ENCODE results near the gene CLIP3. TPM values are rescaled to one million over a fixed set of nuclear protein-coding genes. Genes with fewer than 3 reads are reported as not detected.

Gene CLIP3
- total RNA-seq, 2 experiments from 2014 or later: 0.47 to 0.85 TPM

- Histone ChIP-seq H3K4me1 (ENCODE audit: insufficient read depth, low read length) (peaks cover 24% of the 10 kb centered on the region), H3K27me3 (ENCODE audit: control insufficient read depth in 1 of 2, insufficient read depth in 2 of 2, low read length in 2 of 2) (no peaks in the 10 kb centered on the region), H3K36me3 (ENCODE audit: insufficient read depth, low read length) (peaks cover 3% of the 10 kb centered on the region), H3K9me3 (ENCODE audit: control insufficient read depth in 1 of 2, insufficient read depth in 1 of 2, low read length in 2 of 2) (no peaks in the 10 kb centered on the region), H3K4me3 (ENCODE audit: low read length) (no peak overlapping the region), H3K27ac (ENCODE audit: low read depth in 1 of 2, low read length in 2 of 2) (no peak overlapping the region)
- intact Hi-C loops (cut with DNase I, micrococcal nuclease): loop anchor here (5.0 kb wide), 2 partner anchors 54 to 94 kb away; partner anchors contain the start of gene SDHAF1 (in 1 of the 2)
- peak overlapping the region; percentile 38 for H3K27ac Mint-ChIP-seq
- no peak for ATAC-seq (ENCODE audit: poor library complexity)
- H3K9me3 Mint-ChIP-seq: no peaks in the 10 kb centered on the region
- H3K27me3 Mint-ChIP-seq: no peaks in the 10 kb centered on the region
- DNase-seq: no peak
- peaks cover 22% of the 10 kb centered on the region for H3K36me3 Mint-ChIP-seq (ENCODE audit: low read depth)
- no peak for TF ChIP-seq CTCF (IDR thresholded peaks at IDR 0.05)
- peaks cover 35% of the 10 kb centered on the region for H3K4me1 Mint-ChIP-seq (ENCODE audit: low read depth)
- POLR2A ChIA-PET: no interaction called here
- H3K4me3 Mint-ChIP-seq: peak overlapping the region; percentile 74
- CTCF ChIA-PET: no interaction called here
These were observed 18.6 kb upstream of the CLIP3 start for GRCh38 chr19:36051236-36051635.

- Histone ChIP-seq H3K4me1 (ENCODE audit: insufficient read depth, low read length) (peaks cover 14% of the 10 kb centered on the region), H3K9me3 (ENCODE audit: control insufficient read depth in 1 of 2, insufficient read depth in 1 of 2, low read length in 2 of 2) (no peaks in the 10 kb centered on the region), H3K27ac (ENCODE audit: low read depth in 1 of 2, low read length in 2 of 2) (no peak overlapping the region), H3K36me3 (ENCODE audit: insufficient read depth, low read length) (peaks cover 3% of the 10 kb centered on the region), H3K27me3 (ENCODE audit: control insufficient read depth in 1 of 2, insufficient read depth in 2 of 2, low read length in 2 of 2) (no peaks in the 10 kb centered on the region), H3K4me3 (ENCODE audit: low read length) (no peak overlapping the region)
- POLR2A ChIA-PET: no interaction called here
- no peaks in the 10 kb centered on the region for H3K9me3 Mint-ChIP-seq
- ATAC-seq (ENCODE audit: poor library complexity) (no peak), DNase-seq (no peak)
- H3K4me3 Mint-ChIP-seq: no peak overlapping the region
- no peak for TF ChIP-seq CTCF (IDR thresholded peaks at IDR 0.05)
- H3K36me3 Mint-ChIP-seq (ENCODE audit: low read depth): peaks cover 24% of the 10 kb centered on the region
- intact Hi-C loops (cut with DNase I, micrococcal nuclease): no loop called here
- H3K4me1 Mint-ChIP-seq (ENCODE audit: low read depth): peaks cover 21% of the 10 kb centered on the region
- H3K27ac Mint-ChIP-seq: no peak overlapping the region
- H3K27me3 Mint-ChIP-seq: no peaks in the 10 kb centered on the region
- CTCF ChIA-PET: no interaction called here
These were observed 16.5 kb upstream of the CLIP3 start for GRCh38 chr19:36049080-36049698.

DNA sequence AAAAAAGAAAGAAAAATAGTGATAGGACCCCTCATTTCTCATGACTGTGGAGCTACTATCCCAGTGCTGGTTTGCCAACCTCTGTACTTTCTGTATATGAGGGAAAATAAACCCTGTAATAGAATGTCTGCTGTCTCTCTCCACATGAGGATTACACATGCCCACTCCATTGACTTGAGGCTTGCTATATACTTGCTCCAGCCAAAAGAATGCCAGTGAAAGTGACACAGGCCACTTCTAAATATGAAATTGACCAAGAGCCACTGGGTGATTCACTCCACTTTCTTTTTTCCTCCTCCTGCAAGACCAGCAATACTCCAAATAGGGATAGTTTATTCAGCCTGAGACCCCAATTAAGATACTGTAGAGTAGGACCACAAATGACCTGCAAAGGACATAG lies 15.2 kb upstream of the CLIP3 start:
- Histone ChIP-seq H3K9me3 (ENCODE audit: control insufficient read depth in 1 of 2, insufficient read depth in 1 of 2, low read length in 2 of 2) (no peaks in the 10 kb centered on the region), H3K4me3 (ENCODE audit: low read length) (no peak overlapping the region), H3K27ac (ENCODE audit: low read depth in 1 of 2, low read length in 2 of 2) (no peak overlapping the region), H3K4me1 (ENCODE audit: insufficient read depth, low read length) (peaks cover 2% of the 10 kb centered on the region), H3K36me3 (ENCODE audit: insufficient read depth, low read length) (peaks cover 3% of the 10 kb centered on the region), H3K27me3 (ENCODE audit: control insufficient read depth in 1 of 2, insufficient read depth in 2 of 2, low read length in 2 of 2) (no peaks in the 10 kb centered on the region)
- Mint-ChIP-seq H3K9me3 (no peaks in the 10 kb centered on the region), H3K4me3 (no peak overlapping the region), H3K4me1 (ENCODE audit: low read depth) (peaks cover 12% of the 10 kb centered on the region), H3K27me3 (no peaks in the 10 kb centered on the region), H3K36me3 (ENCODE audit: low read depth) (peaks cover 18% of the 10 kb centered on the region), H3K27ac (no peak overlapping the region)
- DNase-seq (no peak), ATAC-seq (ENCODE audit: poor library complexity) (no peak)
- ChIA-PET CTCF (no interaction called here), POLR2A (no interaction called here)
- intact Hi-C loops (cut with DNase I, micrococcal nuclease): no loop called here
- TF ChIP-seq CTCF (IDR thresholded peaks at IDR 0.05): no peak
